PFSK-1 (cell line): Measurements from ENCODE around the gene E2F3.

Experiments used
- POLR2AphosphoS5 ChIP-seq: IDR thresholded peaks from 2 replicates; pipeline ENCODE4 v1.6.1; 2012; ENCODE audit warnings: low read depth, mild to moderate bottlenecking, control low read depth, low read length, moderate library complexity
- REST ChIP-seq, 2 experiments: IDR thresholded peaks; 2 replicates each; pipeline versions ENCODE4 v1.6.1 to v1.8.0; 2011 to 2012; ENCODE audit warnings: low read depth in 2 of 2, low read length in 2 of 2, control low read depth in 1 of 2, inconsistent platforms in 1 of 2, mild to moderate bottlenecking in 1 of 2, moderate library complexity in 1 of 2; ENCODE audit not compliant: insufficient read depth in 1 of 2

GRCh38 chr6:20497216-20498040 lies 95.7 kb downstream of the E2F3 start:
- no peak for TF ChIP-seq POLR2AphosphoS5
- TF ChIP-seq REST (IDR thresholded peaks at IDR 0.05; ENCODE audit: insufficient read depth in 1 of 2, low read depth in 2 of 2, low read length in 2 of 2), result no peak
